Neural progenitor cell (in vitro differentiated cells): ENCODE data around the gene PRICKLE1. TPM values are rescaled to one million over a fixed set of nuclear protein-coding genes. Genes with fewer than 3 reads are reported as not detected.

Source experiments
- DNase-seq: peaks from one replicate; pipeline ENCODE4 v3.0.0-alpha.2; 2016; ENCODE audit warnings: low spot score
- H2AFZ ChIP-seq: fragments of 200-600 bp; sonication (generic); replicated peaks from 2 replicates; pipeline ENCODE4 v1.6.1; 2016; ENCODE audit warnings: antibody characterized with exemption
- H3F3A ChIP-seq: fragments of 200-600 bp; sonication (generic); 2 replicates; pipeline ENCODE4 v1.6.1; 2016; ENCODE audit warnings: antibody characterized with exemption, low read depth
- H3K27ac ChIP-seq: fragments of 200-600 bp; sonication (generic); 2 replicates; pipeline ENCODE4 v1.5.1; 2016; ENCODE audit warnings: mild to moderate bottlenecking
- H3K27me3 ChIP-seq: fragments of 200-600 bp; sonication (generic); 2 replicates; pipeline ENCODE4 v1.6.1; 2016; ENCODE audit warnings: mild to moderate bottlenecking, moderate library complexity
- H3K36me3 ChIP-seq: fragments of 200-600 bp; sonication (generic); 2 replicates; pipeline ENCODE4 v1.5.1; 2016
- H3K4me1 ChIP-seq: fragments of 200-600 bp; sonication (generic); 2 replicates; pipeline ENCODE4 v1.6.1; 2016; ENCODE audit warnings: mixed run types
- H3K4me2 ChIP-seq: fragments of 200-600 bp; sonication (generic); 2 replicates; pipeline ENCODE4 v1.6.1; 2016
- H3K4me3 ChIP-seq: fragments of 200-600 bp; sonication (generic); 2 replicates; pipeline ENCODE4 v1.5.1; 2016
- H3K79me2 ChIP-seq: fragments of 200-600 bp; sonication (generic); 2 replicates; pipeline ENCODE4 v1.6.1; 2016; ENCODE audit warnings: low read depth
- H3K9ac ChIP-seq: fragments of 200-600 bp; sonication (generic); 2 replicates; pipeline ENCODE4 v1.6.1; 2016
- H3K9me3 ChIP-seq: fragments of 200-600 bp; sonication (generic); 2 replicates; pipeline ENCODE4 v1.5.1; 2016; ENCODE audit warnings: low read depth
- H4K20me1 ChIP-seq: fragments of 200-600 bp; sonication (generic); 2 replicates; pipeline ENCODE4 v1.6.1; 2016; ENCODE audit warnings: low read depth
- H3K27ac Mint-ChIP-seq: 3 replicates; pipeline ENCODE4 v1.8.0; 2021; ENCODE audit warnings: mixed read lengths
- H3K27me3 Mint-ChIP-seq: 2 replicates; pipeline ENCODE4 v1.8.0; 2022; ENCODE audit warnings: low read depth, mild to moderate bottlenecking, inconsistent platforms, moderate library complexity, mixed read lengths; ENCODE audit not compliant: insufficient read depth
- H3K36me3 Mint-ChIP-seq: 3 replicates; pipeline ENCODE4 v1.8.0; 2021; ENCODE audit warnings: mixed read lengths
- H3K4me1 Mint-ChIP-seq: 3 replicates; pipeline ENCODE4 v1.8.0; 2021; ENCODE audit warnings: mixed read lengths
- H3K4me3 Mint-ChIP-seq: 3 replicates; pipeline ENCODE4 v1.8.0; 2021; ENCODE audit warnings: mild to moderate bottlenecking, moderate library complexity, mixed read lengths
- H3K9me3 Mint-ChIP-seq: 3 replicates; pipeline ENCODE4 v1.8.0; 2020; ENCODE audit warnings: mixed read lengths
- CTCF ChIP-seq: fragments of 200-600 bp; sonication (generic); IDR thresholded peaks from 2 replicates; pipeline ENCODE4 v1.5.1; 2017; ENCODE audit warnings: antibody characterized with exemption, mild to moderate bottlenecking
- EZH2 ChIP-seq: fragments of 200-600 bp; sonication (generic); IDR thresholded peaks from 2 replicates; pipeline ENCODE4 v1.6.1; 2017; ENCODE audit warnings: antibody characterized with exemption, mild to moderate bottlenecking, moderate library complexity
- EZH2phosphoT487 ChIP-seq: fragments of 200-600 bp; sonication (generic); IDR thresholded peaks from 2 replicates; pipeline ENCODE4 v1.6.1; 2017; ENCODE audit warnings: antibody characterized with exemption
- total RNA-seq: library from RNA; depleted of rRNA; stranded (reverse); fragments of >200 nt; gene quantifications from 2 replicates; pipeline ENCODE4 v1.2.3, GENCODE V29; 2015; ENCODE audit warnings: low replicate concordance

Gene PRICKLE1
- total RNA-seq, 1 donor from 2014 or later = 4.0 TPM

GRCh38 chr12:42593874-42594273, 4.3 kb upstream of the PRICKLE1 start:
- no peaks in the 10 kb centered on the region for H3K36me3 ChIP-seq
- Mint-ChIP-seq H3K4me3 (no peak overlapping the region), H3K36me3 (no peaks in the 10 kb centered on the region), H3K27me3 (peaks cover 13% of the 10 kb centered on the region), H3K27ac (no peak overlapping the region), H3K9me3 (peaks cover 3% of the 10 kb centered on the region), H3K4me1 (peaks cover 11% of the 10 kb centered on the region)
- H3K4me2 ChIP-seq = no peak overlapping the region
- no peak overlapping the region for H3K27ac ChIP-seq
- H4K20me1 ChIP-seq = no peaks in the 10 kb centered on the region
- peaks cover 3% of the 10 kb centered on the region for H3F3A ChIP-seq
- H3K9ac ChIP-seq = no peak overlapping the region
- H3K4me1 ChIP-seq = no peaks in the 10 kb centered on the region
- H3K4me3 ChIP-seq = no peak overlapping the region
- peaks cover 28% of the 10 kb centered on the region for H3K27me3 ChIP-seq
- H2AFZ ChIP-seq = no peak overlapping the region
- H3K9me3 ChIP-seq = no peaks in the 10 kb centered on the region
- TF ChIP-seq CTCF (no peak), EZH2phosphoT487 (no peak), EZH2 (no peak)
- no peak for DNase-seq
- H3K79me2 ChIP-seq = no peaks in the 10 kb centered on the region

- peak; percentile 39 for DNase-seq
- Mint-ChIP-seq H3K4me1 (peaks cover 24% of the 10 kb centered on the region), H3K4me3 (peak overlapping the region; percentile 91), H3K27me3 (peaks cover 25% of the 10 kb centered on the region), H3K36me3 (no peaks in the 10 kb centered on the region), H3K9me3 (peaks cover 3% of the 10 kb centered on the region), H3K27ac (peak overlapping the region; percentile 46)
- Histone ChIP-seq H3K4me1 (peaks cover 7% of the 10 kb centered on the region), H3K9me3 (no peaks in the 10 kb centered on the region), H3K79me2 (no peaks in the 10 kb centered on the region), H3K36me3 (no peaks in the 10 kb centered on the region), H3K27ac (no peak overlapping the region), H4K20me1 (no peaks in the 10 kb centered on the region), H2AFZ (peak overlapping the region; percentile 98), H3K9ac (no peak overlapping the region), H3F3A (peaks cover 3% of the 10 kb centered on the region), H3K4me2 (peak overlapping the region; percentile 92), H3K4me3 (peak overlapping the region; percentile 69), H3K27me3 (peaks cover 49% of the 10 kb centered on the region)
- TF ChIP-seq CTCF (no peak), EZH2 (no peak), EZH2phosphoT487 (no peak)
These were observed 886 bp upstream of the PRICKLE1 start for GRCh38 chr12:42590330-42590934.

- Mint-ChIP-seq H3K9me3 (no peaks in the 10 kb centered on the region), H3K27me3 (peaks cover 25% of the 10 kb centered on the region), H3K27ac (peak overlapping the region; percentile 8), H3K36me3 (no peaks in the 10 kb centered on the region), H3K4me1 (peaks cover 24% of the 10 kb centered on the region), H3K4me3 (peak overlapping the region; percentile 86)
- Histone ChIP-seq H3K27ac (no peak overlapping the region), H3K9me3 (no peaks in the 10 kb centered on the region), H2AFZ (peak overlapping the region; percentile 92), H3K9ac (no peak overlapping the region), H3K4me3 (peak overlapping the region; percentile 69), H3K36me3 (no peaks in the 10 kb centered on the region), H3K79me2 (no peaks in the 10 kb centered on the region), H4K20me1 (no peaks in the 10 kb centered on the region), H3F3A (peaks cover 3% of the 10 kb centered on the region), H3K4me2 (peak overlapping the region; percentile 92), H3K4me1 (peaks cover 7% of the 10 kb centered on the region), H3K27me3 (peaks cover 49% of the 10 kb centered on the region)
- DNase-seq = peak; percentile 84
- TF ChIP-seq EZH2 (no peak), CTCF (peak; percentile 68), EZH2phosphoT487 (no peak)
These were observed 752 bp downstream of the PRICKLE1 start for GRCh38 chr12:42588524-42589464.
